A673 (cell line): ENCODE results near the gene FBLIM1.
"Not testable (repeated sequence)": the region's sequence is repeated elsewhere in the genome, so short reads cannot be mapped to it uniquely, and the experiment has no call there.

Experiments used
- CTCF ChIP-seq: fragments of 300-800, 200-600 bp; sonication (generic); conservative IDR thresholded peaks from 2 replicates; pipeline ENCODE4 v1.5.1; 2017; ENCODE audit warnings: low read depth, mild to moderate bottlenecking, antibody characterized with exemption, low read length, moderate library complexity, mixed read lengths
- EZH2 ChIP-seq: fragments of 200-600 bp; sonication (generic); IDR thresholded peaks from 2 replicates; pipeline ENCODE4 v1.6.1; 2017; ENCODE audit warnings: borderline replicate concordance, low read depth, mild to moderate bottlenecking, mixed read lengths, antibody characterized with exemption, low read length; ENCODE audit not compliant: poor library complexity, severe bottlenecking

GRCh38 chr1:15828931-15829330 lies 70.3 kb downstream of the FBLIM1 start:
- TF ChIP-seq CTCF, EZH2: not testable (repeated sequence)
